ENCODE data around the gene SERPINF2.
"Not testable (repeated sequence)": the region's sequence is repeated elsewhere in the genome, so short reads cannot be mapped to it uniquely, and the experiment has no call there.

Gene SERPINF2

DNA sequence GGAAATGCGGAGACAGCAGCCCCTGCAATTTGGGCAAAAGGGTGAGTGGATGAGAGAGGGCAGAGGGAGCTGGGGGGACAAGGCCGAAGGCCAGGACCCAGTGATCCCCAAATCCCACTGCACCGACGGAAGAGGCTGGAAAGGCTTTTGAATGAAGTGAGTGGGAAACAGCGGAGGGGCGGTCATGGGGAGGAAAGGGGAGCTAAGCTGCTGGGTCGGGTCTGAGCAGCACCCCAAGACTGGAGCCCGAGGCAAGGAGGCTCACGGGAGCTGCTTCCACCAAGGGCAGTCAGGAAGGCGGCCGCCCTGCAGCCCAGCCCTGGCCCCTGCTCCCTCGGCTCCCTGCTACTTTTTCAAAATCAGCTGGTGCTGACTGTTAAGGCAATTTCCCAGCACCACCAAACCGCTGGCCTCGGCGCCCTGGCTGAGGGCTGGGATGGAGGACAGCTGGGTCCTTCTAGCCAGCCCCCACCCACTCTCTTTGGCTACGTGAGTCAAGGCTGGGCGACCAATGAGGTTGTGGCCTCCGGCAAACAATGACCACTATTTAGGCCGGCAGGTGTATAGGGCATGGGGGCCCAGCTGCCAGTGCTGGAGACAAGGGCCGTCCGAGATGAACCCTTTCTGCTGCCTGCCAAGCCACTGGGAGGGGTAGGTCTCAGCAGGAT, 19.7 kb downstream of the SERPINF2 start:
- DNase-seq (ENCODE audit: low read depth in 2 of 2, low spot score in 1 of 2): no peak

DNA sequence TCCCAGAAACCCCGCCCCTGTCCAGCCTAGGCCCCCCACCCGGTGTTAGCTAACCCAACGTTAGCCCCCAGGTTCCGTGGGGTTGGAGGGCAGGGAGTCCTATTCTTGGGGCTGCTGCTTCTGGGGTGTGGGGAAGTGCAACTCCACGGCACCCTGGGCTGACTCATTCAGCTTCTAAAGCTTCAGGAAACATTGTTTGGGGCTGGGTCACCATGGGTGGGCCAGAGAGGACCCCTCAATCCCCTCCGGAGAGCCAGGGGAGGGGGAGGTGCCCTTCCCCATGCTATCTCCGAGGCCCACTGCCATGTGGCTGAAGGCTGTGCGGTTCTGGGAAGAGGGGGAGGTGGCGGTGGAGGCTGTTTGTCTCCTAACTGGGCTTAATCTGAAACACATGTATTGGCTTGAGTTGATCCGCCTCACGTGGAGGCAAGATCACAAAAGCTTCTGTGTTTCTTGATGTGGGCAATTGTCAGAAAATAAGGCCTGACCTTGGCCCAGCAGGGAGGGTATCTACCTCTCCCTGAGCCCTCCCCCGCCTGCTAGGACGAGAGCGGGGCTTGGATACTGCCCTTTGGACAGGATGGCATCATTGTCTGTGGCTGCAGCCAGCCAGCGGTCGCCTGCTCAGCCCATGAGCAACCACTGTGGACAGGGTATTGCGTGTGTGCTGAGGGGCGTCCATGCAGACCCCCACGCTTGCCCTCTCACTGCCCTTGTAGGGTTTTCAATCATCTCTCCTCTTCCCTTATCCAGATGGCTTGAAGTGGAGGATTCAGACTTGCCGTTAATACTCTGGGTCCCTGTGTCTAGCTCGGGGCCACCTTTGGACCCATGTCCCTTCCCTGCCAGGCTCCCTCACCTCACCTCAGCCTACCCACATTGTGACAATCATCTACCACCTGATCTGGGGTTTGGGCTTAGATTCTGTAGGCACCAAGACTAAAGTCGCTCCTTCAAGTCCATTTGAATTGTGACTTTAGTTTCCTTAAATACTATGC, 20.5 kb downstream of the SERPINF2 start:
- DNase-seq (ENCODE audit: low read depth in 2 of 2, low spot score in 1 of 2): no peak

GRCh38 chr17:1764284-1764683, 21.6 kb downstream of the SERPINF2 start:
- DNase-seq (ENCODE audit: low read depth in 2 of 2, low spot score in 1 of 2): peak in 1 of 2 donors; percentile 27

DNA sequence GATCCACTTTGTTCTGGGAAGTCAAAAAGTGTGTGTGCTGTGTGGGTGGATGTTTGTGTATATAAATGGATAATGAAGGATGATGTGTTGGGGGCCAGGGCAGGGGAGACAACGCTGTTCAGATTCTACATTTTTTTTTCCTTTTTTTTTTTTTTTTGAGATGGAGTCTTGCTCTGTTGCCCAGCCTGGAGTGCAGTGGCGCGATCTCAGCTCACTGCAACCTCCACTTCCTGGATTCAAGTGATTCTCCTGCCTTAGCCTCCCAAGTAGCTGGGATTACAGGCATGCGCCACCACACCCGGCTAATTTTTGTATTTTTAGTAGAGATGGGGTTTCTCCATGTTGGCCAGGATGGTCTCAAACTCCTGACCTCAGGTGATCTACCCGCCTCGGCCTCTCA, 22.0 kb downstream of the SERPINF2 start:
- not testable (repeated sequence) for DNase-seq (ENCODE audit: low read depth in 2 of 2, low spot score in 1 of 2)

- DNase-seq (ENCODE audit: low read depth in 2 of 2, low spot score in 1 of 2): no peak
Measured at GRCh38 chr17:1765576-1765975, 22.9 kb downstream of the SERPINF2 start.

- DNase-seq (ENCODE audit: low read depth in 2 of 2, low spot score in 1 of 2): no peak
Measured at GRCh38 chr17:1766382-1767135, 23.9 kb downstream of the SERPINF2 start.

DNA sequence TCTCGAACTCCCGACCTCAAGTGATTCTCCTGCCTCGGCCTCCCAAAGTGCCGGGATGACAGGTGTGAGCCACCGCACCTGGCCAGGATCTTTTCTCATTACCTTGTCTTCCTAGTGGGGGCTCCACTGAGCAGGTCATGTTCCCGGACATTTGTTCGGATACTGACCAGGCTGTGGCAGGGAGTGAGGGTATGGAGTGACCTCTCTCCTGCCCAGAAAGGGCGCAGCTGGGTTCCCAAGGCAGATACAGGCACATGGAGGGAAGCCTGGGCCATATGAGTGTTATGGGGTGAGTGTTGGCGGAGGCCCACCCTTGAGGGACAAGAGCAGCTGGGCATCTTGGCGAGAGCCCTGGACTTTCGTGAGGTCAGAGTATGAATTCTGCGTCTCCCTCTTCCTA, 24.7 kb downstream of the SERPINF2 start:
- no peak for DNase-seq (ENCODE audit: low read depth in 2 of 2, low spot score in 1 of 2)

GRCh38 chr17:1769822-1770477, 27.3 kb downstream of the SERPINF2 start:
- DNase-seq (ENCODE audit: low read depth in 2 of 2, low spot score in 1 of 2): no peak

DNA sequence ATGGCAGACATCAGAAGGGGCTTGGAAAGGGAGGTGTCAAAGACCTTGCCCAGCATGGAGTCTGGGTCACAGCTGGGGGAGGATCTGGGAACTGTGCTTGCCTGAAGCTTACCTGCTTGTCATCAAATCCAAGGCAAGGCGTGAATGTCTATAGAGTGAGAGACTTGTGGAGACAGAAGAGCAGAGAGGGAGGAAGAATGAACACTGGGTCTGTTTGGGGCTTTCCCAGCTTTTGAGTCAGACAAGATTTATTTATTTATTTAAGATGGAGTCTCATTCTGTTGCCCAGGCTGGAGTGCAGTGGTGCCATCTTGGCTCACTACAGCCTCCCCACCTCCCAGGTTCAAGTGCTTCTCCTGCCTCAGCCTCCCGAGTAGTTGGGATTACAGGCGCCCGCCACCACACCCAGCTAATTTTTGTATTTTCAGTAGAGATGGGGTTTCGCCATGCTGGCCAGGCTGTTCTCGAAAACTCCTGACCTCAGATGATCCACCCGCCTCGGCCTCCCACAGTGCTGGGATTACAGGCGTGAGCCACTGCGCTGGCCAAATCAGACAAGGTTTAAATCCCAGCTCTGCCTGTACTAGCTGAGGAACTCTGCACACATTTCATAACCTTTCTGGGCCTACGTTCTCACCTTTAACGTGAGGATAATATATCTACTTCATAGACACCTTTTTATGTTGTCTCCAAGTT, 30.5 kb downstream of the SERPINF2 start:
- not testable (repeated sequence) for DNase-seq (ENCODE audit: low read depth in 2 of 2, low spot score in 1 of 2)

- no peak for DNase-seq (ENCODE audit: low read depth in 2 of 2, low spot score in 1 of 2)
Measured at GRCh38 chr17:1773696-1774181, 31.1 kb downstream of the SERPINF2 start.

- DNase-seq (ENCODE audit: low read depth in 2 of 2, low spot score in 1 of 2): no peak
Measured at GRCh38 chr17:1774390-1775176, 31.9 kb downstream of the SERPINF2 start.

GRCh38 chr17:1776328-1776727, 33.7 kb downstream of the SERPINF2 start:
- no peak for DNase-seq (ENCODE audit: low read depth in 2 of 2, low spot score in 1 of 2)

DNA sequence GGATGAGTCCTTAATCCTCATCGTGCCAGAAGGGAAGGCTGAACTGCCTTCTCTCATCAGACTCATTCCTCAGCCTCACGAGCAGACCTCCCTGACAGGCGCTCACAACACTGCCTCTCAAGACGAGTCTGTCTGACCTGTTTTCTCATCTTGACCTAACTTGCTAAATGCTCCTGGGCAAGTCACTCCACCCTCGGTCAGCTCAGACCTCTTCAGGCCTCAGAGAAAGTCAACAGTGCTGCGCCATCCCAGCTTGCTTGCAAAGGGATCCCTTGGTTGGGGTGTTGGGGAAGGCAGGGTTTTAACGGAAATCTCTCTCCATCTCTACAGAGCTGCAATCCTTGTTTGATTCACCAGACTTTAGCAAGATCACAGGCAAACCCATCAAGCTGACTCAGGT, 34.2 kb downstream of the SERPINF2 start:
- no peak for DNase-seq (ENCODE audit: low read depth in 2 of 2, low spot score in 1 of 2)

DNA sequence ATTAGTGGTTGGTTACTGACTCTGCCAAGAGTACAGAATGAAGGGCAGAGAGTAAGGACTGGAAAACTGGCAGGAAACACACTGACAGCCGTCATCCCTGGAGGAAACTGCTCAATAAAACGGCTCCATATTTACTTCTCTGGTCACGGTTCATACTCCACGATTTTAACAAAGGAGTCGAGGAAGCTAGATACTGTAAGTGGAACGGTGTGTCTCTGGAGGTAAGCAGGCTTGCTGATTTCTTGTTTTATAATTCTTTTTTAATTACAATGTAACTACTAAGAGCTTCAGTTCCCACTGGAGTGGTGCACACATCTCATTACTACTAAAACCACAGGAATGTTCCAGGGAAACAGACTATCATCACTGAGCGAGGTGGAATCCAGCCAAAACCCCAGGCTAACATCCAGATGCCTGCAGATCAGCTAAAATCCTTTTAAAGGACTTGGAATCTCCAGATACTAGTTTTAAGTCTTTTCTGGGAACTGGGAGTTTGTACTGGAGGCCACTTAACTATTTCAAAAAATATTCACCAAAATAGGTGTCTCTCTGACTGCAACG, 37.0 kb downstream of the SERPINF2 start:
- DNase-seq (ENCODE audit: low read depth in 2 of 2, low spot score in 1 of 2): no peak

DNA sequence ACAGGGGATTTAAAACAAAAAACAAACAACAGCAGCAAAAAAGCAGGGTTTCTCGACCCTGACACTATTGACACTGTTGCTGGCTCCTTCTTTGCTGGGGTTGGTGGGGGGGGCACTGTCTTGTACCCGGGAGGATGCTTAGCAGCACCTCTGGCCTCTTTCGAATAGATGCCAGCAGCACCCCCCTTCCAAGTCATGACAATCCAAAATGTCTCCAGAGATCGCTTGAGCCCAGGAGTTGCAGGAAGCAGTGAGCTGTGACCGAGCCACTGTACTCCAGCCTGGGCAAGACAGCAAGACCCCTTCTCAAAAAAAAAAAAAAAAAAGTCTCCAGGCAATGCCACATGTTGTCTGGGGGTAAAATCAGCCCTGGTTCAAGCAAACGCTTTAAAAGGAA, 39.5 kb downstream of the SERPINF2 start:
- no peak for DNase-seq (ENCODE audit: low read depth in 2 of 2, low spot score in 1 of 2)

DNA sequence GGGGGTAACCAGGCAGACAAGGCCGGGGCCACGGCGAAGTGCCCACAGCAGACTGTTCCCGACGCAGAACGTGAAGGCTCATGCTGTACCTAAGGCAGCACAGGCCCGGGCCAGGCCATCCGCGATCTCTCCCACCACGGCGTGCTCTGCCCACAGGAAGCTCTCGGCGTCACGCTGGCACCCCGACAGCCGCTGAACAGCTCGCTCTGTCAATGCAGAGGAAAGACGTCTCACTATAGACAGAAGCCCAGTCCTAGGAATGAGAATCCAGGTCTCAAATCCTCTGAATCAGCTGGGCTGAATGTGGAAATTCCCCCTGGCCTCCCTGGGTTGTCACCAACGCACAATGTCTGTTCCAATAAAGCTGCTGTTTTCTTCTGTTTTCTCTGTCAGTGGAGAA, 40.6 kb downstream of the SERPINF2 start:
- no peak for DNase-seq (ENCODE audit: low read depth in 2 of 2, low spot score in 1 of 2)

DNA sequence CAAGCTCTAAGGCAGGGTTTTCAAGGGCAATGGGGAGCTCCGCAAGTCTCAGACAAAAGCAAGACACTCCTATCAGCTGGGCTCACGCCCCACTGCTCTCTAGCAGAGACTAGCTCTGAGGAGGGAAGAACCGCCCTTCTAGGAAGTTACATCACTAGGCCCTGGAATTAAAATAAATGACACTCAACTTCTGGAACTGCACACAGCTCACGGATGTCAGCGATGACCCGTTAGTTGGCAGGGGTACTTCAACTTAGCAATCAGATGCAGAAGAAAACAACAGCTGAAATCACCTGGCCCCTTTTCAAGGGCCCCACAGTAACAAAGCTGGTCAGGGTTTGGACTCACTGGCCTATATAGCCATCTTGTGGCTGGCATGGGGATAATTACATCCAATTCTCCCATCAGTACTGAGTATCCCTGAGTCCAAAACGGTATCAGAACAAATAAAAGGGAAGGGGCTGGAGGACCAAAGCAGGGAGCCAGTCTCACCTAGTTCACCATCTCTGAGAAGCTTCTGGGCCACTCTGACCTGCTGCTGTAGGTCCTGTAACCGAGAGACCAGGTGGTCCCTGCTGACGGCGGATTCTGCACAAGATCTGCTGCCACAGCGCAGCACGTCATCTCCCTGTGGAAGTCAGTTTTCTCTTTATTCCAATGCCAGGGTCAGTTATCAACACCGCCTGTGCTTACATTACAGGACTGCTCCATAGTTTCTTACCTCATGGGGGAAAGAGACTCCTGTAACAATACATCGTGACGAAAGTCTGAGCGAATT, 41.4 kb downstream of the SERPINF2 start:
- no peak for DNase-seq (ENCODE audit: low read depth in 2 of 2, low spot score in 1 of 2)

GRCh38 chr17:1785930-1786329, 43.3 kb downstream of the SERPINF2 start:
- no peak for DNase-seq (ENCODE audit: low read depth in 2 of 2, low spot score in 1 of 2)
